ENCODE data around the gene C1RL.

Gene C1RL

DNA sequence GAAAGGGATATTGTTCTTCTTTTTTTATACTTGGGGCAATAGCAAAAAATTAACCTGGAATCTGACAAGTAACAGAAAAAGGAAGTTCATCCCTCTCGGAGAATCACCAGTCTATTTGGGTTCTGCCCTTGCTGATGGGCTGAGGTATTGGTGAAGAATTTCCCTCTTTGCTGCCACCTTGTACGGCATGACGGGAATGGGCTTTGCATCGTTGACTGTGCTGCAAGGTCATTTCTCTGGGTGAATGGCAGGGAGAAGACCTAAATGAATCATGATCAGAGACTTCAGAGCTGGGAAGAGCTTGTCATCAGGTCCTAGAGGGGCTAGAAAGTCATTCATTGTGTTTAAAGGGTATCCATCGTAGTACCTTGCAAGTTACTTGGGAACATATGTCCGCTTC is 36.5 kb downstream of the C1RL start:
- no peaks in the 10 kb centered on the region for H3F3A ChIP-seq (ENCODE audit: insufficient read depth, low read length)
- no peaks in the 10 kb centered on the region for H3K36me3 ChIP-seq (replicated peaks; ENCODE audit: insufficient read depth, low read length)
- no peaks in the 10 kb centered on the region for H3K9me3 ChIP-seq (replicated peaks; ENCODE audit: insufficient read depth, low read length)
- no peaks in the 10 kb centered on the region for H3K79me2 ChIP-seq (ENCODE audit: low read length)
- H3K9me2 ChIP-seq (replicated peaks; ENCODE audit: insufficient read depth, low read length), result no peaks in the 10 kb centered on the region
- no peak overlapping the region for H3K4me3 ChIP-seq (ENCODE audit: low read length)
- no peaks in the 10 kb centered on the region for H3K27me3 ChIP-seq (replicated peaks; ENCODE audit: insufficient read depth, low read length)
- no peak overlapping the region for H2AFZ ChIP-seq (ENCODE audit: low read length)
- H3K4me1 ChIP-seq (ENCODE audit: low read length), result no peaks in the 10 kb centered on the region
- DNase-seq, result no peak
- H4K20me1 ChIP-seq (ENCODE audit: insufficient read depth, low read length), result no peaks in the 10 kb centered on the region
- H3K27ac ChIP-seq (ENCODE audit: low read length), result no peak overlapping the region
- TF ChIP-seq EZH2phosphoT487 (IDR thresholded peaks at IDR 0.05; ENCODE audit: low read length), result no peak
- TF ChIP-seq EZH2 (optimal IDR thresholded peaks at IDR 0.05; ENCODE audit: low read depth, low read length), result no peak
- TF ChIP-seq, protein P1, sequence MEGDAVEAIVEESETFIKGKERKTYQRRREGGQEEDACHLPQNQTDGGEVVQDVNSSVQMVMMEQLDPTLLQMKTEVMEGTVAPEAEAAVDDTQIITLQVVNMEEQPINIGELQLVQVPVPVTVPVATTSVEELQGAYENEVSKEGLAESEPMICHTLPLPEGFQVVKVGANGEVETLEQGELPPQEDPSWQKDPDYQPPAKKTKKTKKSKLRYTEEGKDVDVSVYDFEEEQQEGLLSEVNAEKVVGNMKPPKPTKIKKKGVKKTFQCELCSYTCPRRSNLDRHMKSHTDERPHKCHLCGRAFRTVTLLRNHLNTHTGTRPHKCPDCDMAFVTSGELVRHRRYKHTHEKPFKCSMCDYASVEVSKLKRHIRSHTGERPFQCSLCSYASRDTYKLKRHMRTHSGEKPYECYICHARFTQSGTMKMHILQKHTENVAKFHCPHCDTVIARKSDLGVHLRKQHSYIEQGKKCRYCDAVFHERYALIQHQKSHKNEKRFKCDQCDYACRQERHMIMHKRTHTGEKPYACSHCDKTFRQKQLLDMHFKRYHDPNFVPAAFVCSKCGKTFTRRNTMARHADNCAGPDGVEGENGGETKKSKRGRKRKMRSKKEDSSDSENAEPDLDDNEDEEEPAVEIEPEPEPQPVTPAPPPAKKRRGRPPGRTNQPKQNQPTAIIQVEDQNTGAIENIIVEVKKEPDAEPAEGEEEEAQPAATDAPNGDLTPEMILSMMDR (IDR thresholded peaks at IDR 0.05; ENCODE audit: low read length), result no peak
- H3K9ac ChIP-seq (ENCODE audit: low read length), result no peak overlapping the region
- no peak overlapping the region for H3K4me2 ChIP-seq (ENCODE audit: low read depth, low read length)

DNA sequence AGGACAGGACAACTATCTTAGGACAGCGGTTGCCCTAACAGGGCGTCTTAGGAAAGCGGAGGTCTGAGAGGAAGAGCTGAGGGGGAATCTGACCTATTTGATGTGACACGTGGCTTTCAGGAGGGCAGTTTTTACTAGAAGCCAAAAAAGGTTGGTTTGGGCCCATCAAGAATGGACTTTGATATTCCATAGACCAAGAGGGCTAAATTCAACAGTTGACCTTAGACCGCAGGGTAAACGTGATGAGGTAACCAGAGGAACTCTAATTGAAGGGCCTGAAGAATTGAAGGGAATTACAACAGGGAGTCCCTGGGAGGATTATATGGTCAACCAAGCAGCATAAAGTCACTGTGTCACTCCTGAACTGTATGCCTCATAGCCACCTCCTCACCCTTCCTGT is 37.0 kb downstream of the C1RL start:
- no peak overlapping the region for H3K4me3 ChIP-seq (ENCODE audit: low read length)
- H3K27me3 ChIP-seq (replicated peaks; ENCODE audit: insufficient read depth, low read length), result no peaks in the 10 kb centered on the region
- no peaks in the 10 kb centered on the region for H3K4me1 ChIP-seq (ENCODE audit: low read length)
- H3K27ac ChIP-seq (ENCODE audit: low read length), result no peak overlapping the region
- no peak overlapping the region for H2AFZ ChIP-seq (ENCODE audit: low read length)
- H3K36me3 ChIP-seq (replicated peaks; ENCODE audit: insufficient read depth, low read length), result no peaks in the 10 kb centered on the region
- H4K20me1 ChIP-seq (ENCODE audit: insufficient read depth, low read length), result no peaks in the 10 kb centered on the region
- no peak overlapping the region for H3K9ac ChIP-seq (ENCODE audit: low read length)
- no peaks in the 10 kb centered on the region for H3K79me2 ChIP-seq (ENCODE audit: low read length)
- no peak for DNase-seq
- no peak overlapping the region for H3K4me2 ChIP-seq (ENCODE audit: low read depth, low read length)
- no peaks in the 10 kb centered on the region for H3F3A ChIP-seq (ENCODE audit: insufficient read depth, low read length)
- TF ChIP-seq, protein P1 (IDR thresholded peaks at IDR 0.05; ENCODE audit: low read length), result no peak
- TF ChIP-seq EZH2phosphoT487 (IDR thresholded peaks at IDR 0.05; ENCODE audit: low read length), result no peak
- TF ChIP-seq EZH2 (optimal IDR thresholded peaks at IDR 0.05; ENCODE audit: low read depth, low read length), result no peak
- H3K9me3 ChIP-seq (replicated peaks; ENCODE audit: insufficient read depth, low read length), result no peaks in the 10 kb centered on the region
- no peaks in the 10 kb centered on the region for H3K9me2 ChIP-seq (replicated peaks; ENCODE audit: insufficient read depth, low read length)

DNA sequence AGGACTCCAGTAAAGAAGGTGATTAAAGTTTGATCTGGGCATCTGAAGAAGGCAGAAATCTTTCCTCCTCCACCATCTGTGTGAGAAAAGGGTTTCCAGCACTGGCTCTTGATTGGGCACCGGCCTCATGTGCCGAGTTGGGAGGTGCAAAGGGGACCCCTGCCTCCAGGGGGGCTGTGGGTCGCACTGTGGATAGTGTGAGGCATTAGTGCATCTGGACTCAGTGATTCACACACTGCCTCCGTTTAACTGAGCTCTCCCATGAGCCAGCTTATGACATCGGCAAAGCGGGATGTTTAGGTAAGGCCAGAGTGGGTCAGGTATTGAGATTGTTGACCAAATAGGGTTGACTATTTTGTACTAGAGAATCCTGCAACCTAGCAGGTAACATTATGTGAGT is 39.6 kb downstream of the C1RL start:
- Histone ChIP-seq H3K9me3 (replicated peaks; ENCODE audit: insufficient read depth, low read length) (no peaks in the 10 kb centered on the region), H3K27ac (ENCODE audit: low read length) (no peak overlapping the region), H3K4me3 (ENCODE audit: low read length) (no peak overlapping the region), H3K4me2 (ENCODE audit: low read depth, low read length) (no peak overlapping the region), H3K9ac (ENCODE audit: low read length) (no peak overlapping the region), H3K9me2 (replicated peaks; ENCODE audit: insufficient read depth, low read length) (no peaks in the 10 kb centered on the region), H3K27me3 (replicated peaks; ENCODE audit: insufficient read depth, low read length) (no peaks in the 10 kb centered on the region), H3K79me2 (ENCODE audit: low read length) (no peaks in the 10 kb centered on the region), H3K36me3 (replicated peaks; ENCODE audit: insufficient read depth, low read length) (no peaks in the 10 kb centered on the region), H3K4me1 (ENCODE audit: low read length) (no peaks in the 10 kb centered on the region), H4K20me1 (ENCODE audit: insufficient read depth, low read length) (no peaks in the 10 kb centered on the region), H2AFZ (ENCODE audit: low read length) (no peak overlapping the region), H3F3A (ENCODE audit: insufficient read depth, low read length) (no peaks in the 10 kb centered on the region)
- no peak for DNase-seq
- no peak for TF ChIP-seq EZH2phosphoT487 (IDR thresholded peaks at IDR 0.05; ENCODE audit: low read length)
- TF ChIP-seq EZH2 (optimal IDR thresholded peaks at IDR 0.05; ENCODE audit: low read depth, low read length), result no peak
- TF ChIP-seq, protein P1 (IDR thresholded peaks at IDR 0.05; ENCODE audit: low read length), result no peak

All from MM.1S (cell line).